BLaER1 treated with 17β-estradiol and CSF1 and Interleukin-3, amounts not matched to agents 10 nM and 100 nM (cell line): Measurements from ENCODE around the gene PARP14.

Experiments used
- H3K27ac ChIP-seq, 11 experiments: shearing (Covaris generic); formaldehyde crosslinking; 2 replicates each; pipeline ENCODE4 v1.8.1; 2022
- H3K27me3 ChIP-seq, 11 experiments: shearing (Covaris generic); formaldehyde crosslinking; 2 replicates each; pipeline ENCODE4 v1.8.1; 2022
- H3K36me3 ChIP-seq, 11 experiments: shearing (Covaris generic); formaldehyde crosslinking; 2 replicates each; pipeline ENCODE4 v1.8.1; 2022
- H3K4me1 ChIP-seq, 10 experiments: shearing (Covaris generic); formaldehyde crosslinking; 2 replicates each; pipeline ENCODE4 v1.8.1; 2022
- H3K4me2 ChIP-seq, 11 experiments: shearing (Covaris generic); formaldehyde crosslinking; 2 replicates each; pipeline ENCODE4 v1.8.1; 2022
- H3K4me3 ChIP-seq, 10 experiments: shearing (Covaris generic); formaldehyde crosslinking; 2 replicates each; pipeline ENCODE4 v1.8.1; 2022
- H3K9ac ChIP-seq, 11 experiments: shearing (Covaris generic); formaldehyde crosslinking; 2 replicates each; pipeline ENCODE4 v1.8.1; 2022
- H3K9me3 ChIP-seq, 11 experiments: shearing (Covaris generic); formaldehyde crosslinking; replicated peaks in 1 of 11; 2 replicates each; pipeline ENCODE4 v1.8.1; 2022
- H4K20me1 ChIP-seq, 11 experiments: shearing (Covaris generic); formaldehyde crosslinking; 2 replicates each; pipeline ENCODE4 v1.8.1; 2022
- Cebpa-rat ChIP-seq, 11 experiments: shearing (Covaris generic); IDR thresholded peaks; 2 replicates each; pipeline ENCODE4 v1.8.1; 2022

PARP14 gene

DNA sequence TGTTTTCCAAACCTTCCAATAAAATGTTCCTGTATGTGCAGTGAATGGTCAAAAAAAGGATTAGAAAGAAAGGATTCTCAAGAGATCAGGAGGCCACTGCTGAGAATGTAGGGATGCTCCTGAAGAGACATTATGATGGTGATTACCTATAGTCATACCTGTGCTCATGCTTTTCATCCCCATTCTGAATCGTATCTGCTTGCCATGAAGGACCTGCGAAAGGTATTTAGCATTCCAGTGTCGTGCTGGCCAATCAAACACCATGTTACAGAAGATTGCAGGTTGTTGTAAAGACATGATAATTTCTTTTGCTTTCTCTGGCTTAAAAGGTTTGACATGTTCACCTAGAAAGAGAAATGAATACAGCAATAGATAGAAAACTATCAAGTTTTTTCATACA, 96.9 kb downstream of the PARP14 start:
- Histone ChIP-seq H3K27ac (no peak overlapping the region), H3K9ac (no peak overlapping the region), H3K4me3 (no peak overlapping the region), H3K36me3 (peaks cover 5 to 14% (median 8%) of the 10 kb centered on the region in 11 experiments; a peak in 14 of 22 replicates), H4K20me1 (no peaks in the 10 kb centered on the region), H3K9me3 (peaks cover 7 to 15% (median 12%) of the 10 kb centered on the region in 11 experiments; a peak in 20 of 22 replicates), H3K27me3 (no peaks in the 10 kb centered on the region), H3K4me1 (peaks cover 0 to 49% (median 0%) of the 10 kb centered on the region in 10 experiments; a peak in 7 of 20 replicates), H3K4me2 (no peak overlapping the region)
- TF ChIP-seq Cebpa-rat (IDR thresholded peaks at IDR 0.05), result no peak
